Measurements from ENCODE around the gene BLOC1S2.

DNA sequence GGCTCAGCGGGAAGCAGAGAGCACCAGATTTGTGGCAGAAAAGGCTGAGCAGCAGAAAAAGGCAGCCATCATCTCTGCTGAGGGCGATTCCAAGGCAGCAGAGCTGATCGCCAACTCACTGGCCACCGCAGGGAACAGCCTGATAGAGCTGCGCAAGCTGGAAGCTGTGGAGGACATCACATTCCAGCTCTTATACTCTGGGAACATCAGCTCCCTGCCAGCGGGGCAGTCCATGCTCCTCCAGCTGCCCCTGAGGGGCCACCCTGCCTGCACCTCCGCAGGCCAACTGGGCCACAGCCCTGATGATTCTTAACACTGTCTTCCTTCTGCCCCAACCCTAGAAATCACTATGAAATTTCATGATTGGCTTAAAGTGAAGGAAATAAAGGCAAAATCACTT lies 37.7 kb downstream of the BLOC1S2 start:
- TF ChIP-seq, protein P1, sequence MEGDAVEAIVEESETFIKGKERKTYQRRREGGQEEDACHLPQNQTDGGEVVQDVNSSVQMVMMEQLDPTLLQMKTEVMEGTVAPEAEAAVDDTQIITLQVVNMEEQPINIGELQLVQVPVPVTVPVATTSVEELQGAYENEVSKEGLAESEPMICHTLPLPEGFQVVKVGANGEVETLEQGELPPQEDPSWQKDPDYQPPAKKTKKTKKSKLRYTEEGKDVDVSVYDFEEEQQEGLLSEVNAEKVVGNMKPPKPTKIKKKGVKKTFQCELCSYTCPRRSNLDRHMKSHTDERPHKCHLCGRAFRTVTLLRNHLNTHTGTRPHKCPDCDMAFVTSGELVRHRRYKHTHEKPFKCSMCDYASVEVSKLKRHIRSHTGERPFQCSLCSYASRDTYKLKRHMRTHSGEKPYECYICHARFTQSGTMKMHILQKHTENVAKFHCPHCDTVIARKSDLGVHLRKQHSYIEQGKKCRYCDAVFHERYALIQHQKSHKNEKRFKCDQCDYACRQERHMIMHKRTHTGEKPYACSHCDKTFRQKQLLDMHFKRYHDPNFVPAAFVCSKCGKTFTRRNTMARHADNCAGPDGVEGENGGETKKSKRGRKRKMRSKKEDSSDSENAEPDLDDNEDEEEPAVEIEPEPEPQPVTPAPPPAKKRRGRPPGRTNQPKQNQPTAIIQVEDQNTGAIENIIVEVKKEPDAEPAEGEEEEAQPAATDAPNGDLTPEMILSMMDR (IDR thresholded peaks at IDR 0.05) = no peak
- no peak for TF ChIP-seq POLR2AphosphoS5 (IDR thresholded peaks at IDR 0.05)
- TF ChIP-seq POLR2A (IDR thresholded peaks at IDR 0.05; ENCODE audit: low read depth) = no peak
- no peak for TF ChIP-seq EP300 (IDR thresholded peaks at IDR 0.05)

Data from esophagus muscularis mucosa (tissue), 4 donors.